ENCODE measurements around the gene RTN4R. TPM values are rescaled to one million over a fixed set of nuclear protein-coding genes. Genes with fewer than 3 reads are reported as not detected.

The RTN4R gene
- total and polyA plus RNA-seq, 9 of the 15 experiments (the other 6 are each of a cell fraction or from before 2014, with no cell fraction given): 0.04 to 2.8 (median 1.4) TPM; not detected in 3

DNA sequence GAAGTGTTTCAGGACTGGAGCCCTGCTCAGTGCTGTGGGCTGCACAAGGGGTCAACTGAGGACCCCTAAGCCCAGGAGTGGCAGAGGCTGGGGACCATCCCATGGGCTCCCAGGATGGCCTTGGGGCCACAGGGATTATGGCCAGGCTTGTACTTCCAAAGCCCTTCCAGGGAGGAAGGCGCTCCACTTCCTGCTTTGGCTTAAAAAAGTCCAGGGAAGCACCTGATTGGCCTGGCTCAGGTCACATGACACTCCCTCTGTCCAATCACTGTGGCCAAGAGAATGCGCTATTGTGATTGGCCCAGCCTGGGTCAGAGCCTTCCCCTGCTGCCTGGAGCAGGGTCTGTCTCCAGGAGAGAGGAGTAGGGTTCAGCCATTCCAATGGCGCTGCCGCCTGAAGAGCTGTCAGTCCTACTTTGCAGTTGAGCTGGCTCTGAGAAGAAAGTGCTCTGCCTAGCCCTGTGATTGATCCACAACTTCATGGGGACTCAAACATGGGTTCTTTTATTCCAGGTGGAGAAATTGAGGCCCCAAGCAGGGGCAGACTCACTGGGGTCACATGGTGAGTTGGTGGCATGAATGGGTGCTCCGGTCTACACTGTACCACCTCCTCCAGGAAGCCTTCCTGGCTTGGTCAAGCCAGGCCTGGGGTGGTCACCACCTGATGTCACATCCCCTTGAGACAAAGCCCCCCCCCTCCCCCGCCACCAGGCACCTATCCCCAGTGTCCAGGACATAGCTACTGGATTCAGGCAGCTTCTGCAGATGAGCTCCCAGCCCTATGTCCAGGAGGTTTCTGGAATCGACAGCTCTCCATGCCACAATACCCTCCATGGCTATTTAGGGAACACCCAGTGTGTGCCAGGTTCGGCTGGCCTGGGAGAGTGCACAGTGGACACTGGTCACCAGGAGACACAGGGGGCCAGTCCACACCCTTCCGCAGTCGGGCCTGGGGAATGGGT lies 48.2 kb downstream of the RTN4R start (continued):
- TF ChIP-seq, protein P1, sequence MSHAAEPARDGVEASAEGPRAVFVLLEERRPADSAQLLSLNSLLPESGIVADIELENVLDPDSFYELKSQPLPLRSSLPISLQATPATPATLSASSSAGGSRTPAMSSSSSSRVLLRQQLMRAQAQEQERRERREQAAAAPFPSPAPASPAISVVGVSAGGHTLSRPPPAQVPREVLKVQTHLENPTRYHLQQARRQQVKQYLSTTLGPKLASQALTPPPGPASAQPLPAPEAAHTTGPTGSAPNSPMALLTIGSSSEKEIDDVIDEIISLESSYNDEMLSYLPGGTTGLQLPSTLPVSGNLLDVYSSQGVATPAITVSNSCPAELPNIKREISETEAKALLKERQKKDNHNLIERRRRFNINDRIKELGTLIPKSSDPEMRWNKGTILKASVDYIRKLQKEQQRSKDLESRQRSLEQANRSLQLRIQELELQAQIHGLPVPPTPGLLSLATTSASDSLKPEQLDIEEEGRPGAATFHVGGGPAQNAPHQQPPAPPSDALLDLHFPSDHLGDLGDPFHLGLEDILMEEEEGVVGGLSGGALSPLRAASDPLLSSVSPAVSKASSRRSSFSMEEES (CRISPR knock-in tag; IDR thresholded peaks at IDR 0.05): peak; percentile 96
- TF ChIP-seq RAD51 (IDR thresholded peaks at IDR 0.05; ENCODE audit: borderline replicate concordance, low read depth) (peak; percentile 93), USF2 (CRISPR knock-in tag; IDR thresholded peaks at IDR 0.05) (peak; percentile 90), DEAF1 (CRISPR knock-in tag; IDR thresholded peaks at IDR 0.05) (no peak), POU5F1 (IDR thresholded peaks at IDR 0.05; ENCODE audit: borderline replicate concordance, low read depth, low read length, partially characterized antibody) (no peak), ETV6 (IDR thresholded peaks at IDR 0.05; ENCODE audit: borderline replicate concordance in 1 of 2, low read depth in 2 of 2, low read length in 1 of 2) (0 out of 4 replicates have a peak, but pooled peaks of 1 of the 2 experiments have one; percentile 35), ETV6 (CRISPR knock-in tag; IDR thresholded peaks at IDR 0.05; ENCODE audit: borderline replicate concordance) (no peak), ZFPM2 (CRISPR knock-in tag; IDR thresholded peaks at IDR 0.05) (0 out of 2 replicates have a peak, but pooled peaks have one; percentile 57), CXXC5 (CRISPR knock-in tag; IDR thresholded peaks at IDR 0.05) (no peak), SMARCA5 (IDR thresholded peaks at IDR 0.05) (peak; percentile 76; the same call in 1 of the 2 replicates)
- TF ChIP-seq, protein P2, sequence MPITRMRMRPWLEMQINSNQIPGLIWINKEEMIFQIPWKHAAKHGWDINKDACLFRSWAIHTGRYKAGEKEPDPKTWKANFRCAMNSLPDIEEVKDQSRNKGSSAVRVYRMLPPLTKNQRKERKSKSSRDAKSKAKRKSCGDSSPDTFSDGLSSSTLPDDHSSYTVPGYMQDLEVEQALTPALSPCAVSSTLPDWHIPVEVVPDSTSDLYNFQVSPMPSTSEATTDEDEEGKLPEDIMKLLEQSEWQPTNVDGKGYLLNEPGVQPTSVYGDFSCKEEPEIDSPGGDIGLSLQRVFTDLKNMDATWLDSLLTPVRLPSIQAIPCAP (CRISPR knock-in tag; IDR thresholded peaks at IDR 0.05; ENCODE audit: borderline replicate concordance): no peak
- TF ChIP-seq, protein P3, sequence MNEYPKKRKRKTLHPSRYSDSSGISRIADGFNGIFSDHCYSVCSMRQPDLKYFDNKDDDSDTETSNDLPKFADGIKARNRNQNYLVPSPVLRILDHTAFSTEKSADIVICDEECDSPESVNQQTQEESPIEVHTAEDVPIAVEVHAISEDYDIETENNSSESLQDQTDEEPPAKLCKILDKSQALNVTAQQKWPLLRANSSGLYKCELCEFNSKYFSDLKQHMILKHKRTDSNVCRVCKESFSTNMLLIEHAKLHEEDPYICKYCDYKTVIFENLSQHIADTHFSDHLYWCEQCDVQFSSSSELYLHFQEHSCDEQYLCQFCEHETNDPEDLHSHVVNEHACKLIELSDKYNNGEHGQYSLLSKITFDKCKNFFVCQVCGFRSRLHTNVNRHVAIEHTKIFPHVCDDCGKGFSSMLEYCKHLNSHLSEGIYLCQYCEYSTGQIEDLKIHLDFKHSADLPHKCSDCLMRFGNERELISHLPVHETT (CRISPR knock-in tag; conservative IDR thresholded peaks at IDR 0.05 in 1 of 2, IDR thresholded peaks at IDR 0.05 in 1 of 2): 0 out of 4 replicates have a peak, but pooled peaks of 1 of the 2 experiments have one; percentile 27

Data from K562 (cell line).